Activated CD4-positive, alpha-beta memory T cell treated with anti-CD3 and anti-CD28 coated beads, Interleukin-2, amount 10 ng/mL, durations not matched to agents 7 days and 5 days (primary cell): ENCODE results near the gene TNPO3. TPM values are rescaled to one million over a fixed set of nuclear protein-coding genes. Genes with fewer than 3 reads are reported as not detected.

Experiments
- CTCF ChIA-PET: fragments of 350-600 bp; sonication (Branson Sonifier 250); formaldehyde crosslinking; loops from one replicate; lab custom pipeline; 2021; ENCODE audit warnings: antibody characterized with exemption, inconsistent platforms; lab: Charles Lee
- POLR2A ChIA-PET: fragments of 350-600 bp; sonication (Branson Sonifier 250); formaldehyde crosslinking; loops from one replicate; lab custom pipeline; 2021; ENCODE audit warnings: antibody characterized with exemption; lab: Charles Lee
- DNase-seq: peaks from one replicate; pipeline ENCODE4 v3.0.0-alpha.2; 2020
- H3K27ac Mint-ChIP-seq: one replicate; pipeline ENCODE4 v1.8.0; 2021; ENCODE audit warnings: mild to moderate bottlenecking, mixed read lengths
- H3K27me3 Mint-ChIP-seq: one replicate; pipeline ENCODE4 v1.8.0; 2021; ENCODE audit warnings: mixed read lengths
- H3K36me3 Mint-ChIP-seq: one replicate; pipeline ENCODE4 v1.8.0; 2021; ENCODE audit warnings: low read depth, mixed read lengths
- H3K4me1 Mint-ChIP-seq: one replicate; pipeline ENCODE4 v1.8.0; 2021; ENCODE audit warnings: mixed read lengths
- H3K4me3 Mint-ChIP-seq: one replicate; pipeline ENCODE4 v1.8.0; 2021; ENCODE audit warnings: mild to moderate bottlenecking, mixed read lengths
- H3K9me3 Mint-ChIP-seq: one replicate; pipeline ENCODE4 v1.8.0; 2021; ENCODE audit warnings: mixed read lengths
- total RNA-seq, 2 experiments: library from RNA; stranded (reverse); gene quantifications; one replicate each; pipeline ENCODE4 v1.2.3, GENCODE V29; 2021

Gene TNPO3
- total RNA-seq, 2 experiments from 2014 or later: 42.7 to 44.4 TPM

- peaks cover 22% of the 10 kb centered on the region for H3K4me1 Mint-ChIP-seq
Observed at GRCh38 chr7:129089521-129090212, 34.8 kb upstream of the TNPO3 start.

GRCh38 chr7:129084801-129085551, 30.1 kb upstream of the TNPO3 start:
- H3K4me3 Mint-ChIP-seq: no peak overlapping the region

More at GRCh38 chr7:129089521-129090212, 34.8 kb upstream of the TNPO3 start:
- H3K27me3 Mint-ChIP-seq: peaks cover 10% of the 10 kb centered on the region
- H3K27ac Mint-ChIP-seq: no peak overlapping the region
- ChIA-PET POLR2A (interaction anchor here (0.9 to 1.5 kb wide), 3 partner anchors 35 to 82 kb away, joined by 3 to 8 read pairs (median 3); partner anchors contain the start of gene TNPO3), CTCF (interaction anchor here (0.6 to 3.9 kb wide), 6 partner anchors 10 to 144 kb away, joined by 3 to 22 read pairs (median 4); partner anchors contain the start of gene TNPO3)
- H3K4me3 Mint-ChIP-seq: no peak overlapping the region
- no peaks in the 10 kb centered on the region for H3K36me3 Mint-ChIP-seq
- peak; percentile 48 for DNase-seq
- H3K9me3 Mint-ChIP-seq: no peaks in the 10 kb centered on the region

GRCh38 chr7:129083525-129083924, 28.6 kb upstream of the TNPO3 start:
- POLR2A ChIA-PET: interaction anchor here (0.5 to 2.0 kb wide), 2 partner anchors 24 to 29 kb away, joined by 3 to 6 read pairs; partner anchors contain the start of gene TNPO3
- Mint-ChIP-seq H3K36me3 (no peaks in the 10 kb centered on the region), H3K4me1 (no peaks in the 10 kb centered on the region), H3K4me3 (no peak overlapping the region), H3K27ac (no peak overlapping the region), H3K9me3 (no peaks in the 10 kb centered on the region), H3K27me3 (peaks cover 12% of the 10 kb centered on the region)
- CTCF ChIA-PET: interaction anchor here (1.6 kb wide), 1 partner anchor 8 kb away, joined by 6 read pairs; no protein-coding TSS in a partner anchor
- DNase-seq: no peak

More at GRCh38 chr7:129084801-129085551, 30.1 kb upstream of the TNPO3 start:
- Mint-ChIP-seq H3K4me1 (peaks cover 10% of the 10 kb centered on the region), H3K27me3 (peaks cover 9% of the 10 kb centered on the region), H3K27ac (no peak overlapping the region), H3K36me3 (no peaks in the 10 kb centered on the region), H3K9me3 (no peaks in the 10 kb centered on the region)
- ChIA-PET POLR2A (interaction anchor here (2.0 kb wide), 1 partner anchor 30 kb away, joined by 6 read pairs; the partner anchor contains the start of gene TNPO3), CTCF (no interaction called here)
- DNase-seq: no peak

GRCh38 chr7:129078455-129078854, 23.5 kb upstream of the TNPO3 start:
- POLR2A ChIA-PET: no interaction called here
- H3K9me3 Mint-ChIP-seq: no peaks in the 10 kb centered on the region
- no peaks in the 10 kb centered on the region for H3K4me1 Mint-ChIP-seq
- no peaks in the 10 kb centered on the region for H3K36me3 Mint-ChIP-seq
- no peak overlapping the region for H3K27ac Mint-ChIP-seq
- H3K4me3 Mint-ChIP-seq: no peak overlapping the region
- CTCF ChIA-PET: interaction anchor here (3.7 kb wide), 1 partner anchor 12 kb away, joined by 18 read pairs; no protein-coding TSS in a partner anchor
- no peak for DNase-seq
- peaks cover 7% of the 10 kb centered on the region for H3K27me3 Mint-ChIP-seq

- peaks cover 7% of the 10 kb centered on the region for H3K27me3 Mint-ChIP-seq
- CTCF ChIA-PET: interaction anchor here (1.4 kb wide), 1 partner anchor 15 kb away, joined by 4 read pairs; no protein-coding TSS in a partner anchor
- no peaks in the 10 kb centered on the region for H3K36me3 Mint-ChIP-seq
- H3K4me3 Mint-ChIP-seq: no peak overlapping the region
- H3K27ac Mint-ChIP-seq: no peak overlapping the region
- POLR2A ChIA-PET: no interaction called here
- H3K9me3 Mint-ChIP-seq: no peaks in the 10 kb centered on the region
- H3K4me1 Mint-ChIP-seq: peaks cover 9% of the 10 kb centered on the region
- no peak for DNase-seq
Observed at GRCh38 chr7:129076886-129077285, 22.0 kb upstream of the TNPO3 start.

GRCh38 chr7:129074994-129075393, 20.1 kb upstream of the TNPO3 start:
- H3K27me3 Mint-ChIP-seq: peaks cover 5% of the 10 kb centered on the region
- POLR2A ChIA-PET: no interaction called here
- H3K36me3 Mint-ChIP-seq: no peaks in the 10 kb centered on the region
- CTCF ChIA-PET: no interaction called here
- H3K4me1 Mint-ChIP-seq: peaks cover 9% of the 10 kb centered on the region
- H3K4me3 Mint-ChIP-seq: no peak overlapping the region
- H3K9me3 Mint-ChIP-seq: no peaks in the 10 kb centered on the region
- H3K27ac Mint-ChIP-seq: no peak overlapping the region
- DNase-seq: no peak

- ChIA-PET POLR2A (interaction anchor here (3.3 kb wide), 1 partner anchor 19 kb away, joined by 18 read pairs; the partner anchor contains the start of gene TNPO3), CTCF (no interaction called here)
- peaks cover 5% of the 10 kb centered on the region for H3K27me3 Mint-ChIP-seq
- no peak for DNase-seq
- H3K9me3 Mint-ChIP-seq: no peaks in the 10 kb centered on the region
- H3K27ac Mint-ChIP-seq: no peak overlapping the region
- peaks cover 9% of the 10 kb centered on the region for H3K4me1 Mint-ChIP-seq
- H3K4me3 Mint-ChIP-seq: no peak overlapping the region
- no peaks in the 10 kb centered on the region for H3K36me3 Mint-ChIP-seq
Observed at GRCh38 chr7:129074361-129074871, 19.5 kb upstream of the TNPO3 start.

GRCh38 chr7:129073738-129074137, 18.8 kb upstream of the TNPO3 start:
- Mint-ChIP-seq H3K4me1 (peaks cover 13% of the 10 kb centered on the region), H3K4me3 (no peak overlapping the region), H3K27me3 (peaks cover 6% of the 10 kb centered on the region), H3K27ac (no peak overlapping the region), H3K36me3 (no peaks in the 10 kb centered on the region), H3K9me3 (no peaks in the 10 kb centered on the region)
- POLR2A ChIA-PET: interaction anchor here (0.9 to 3.3 kb wide), 2 partner anchors 9 to 19 kb away, joined by 3 to 18 read pairs; partner anchors contain the start of gene TNPO3
- no peak for DNase-seq
- CTCF ChIA-PET: interaction anchor here (1.5 kb wide), 1 partner anchor 90 kb away, joined by 3 read pairs; no protein-coding TSS in a partner anchor

GRCh38 chr7:129073204-129073603, 18.3 kb upstream of the TNPO3 start:
- H3K27ac Mint-ChIP-seq: no peak overlapping the region
- ChIA-PET CTCF (interaction anchor here (1.5 kb wide), 1 partner anchor 91 kb away, joined by 3 read pairs; no protein-coding TSS in a partner anchor), POLR2A (interaction anchor here (0.9 to 3.3 kb wide), 2 partner anchors 8 to 18 kb away, joined by 3 to 18 read pairs; partner anchors contain the start of gene TNPO3)
- H3K27me3 Mint-ChIP-seq: peaks cover 5% of the 10 kb centered on the region
- H3K4me1 Mint-ChIP-seq: peaks cover 13% of the 10 kb centered on the region
- DNase-seq: no peak
- H3K9me3 Mint-ChIP-seq: no peaks in the 10 kb centered on the region
- no peak overlapping the region for H3K4me3 Mint-ChIP-seq
- no peaks in the 10 kb centered on the region for H3K36me3 Mint-ChIP-seq

- CTCF ChIA-PET: interaction anchor here (1.5 kb wide), 1 partner anchor 91 kb away, joined by 3 read pairs; no protein-coding TSS in a partner anchor
- POLR2A ChIA-PET: interaction anchor here (1.0 to 3.3 kb wide), 2 partner anchors 12 to 17 kb away, joined by 3 to 18 read pairs; partner anchors contain the start of gene TNPO3
- Mint-ChIP-seq H3K9me3 (no peaks in the 10 kb centered on the region), H3K4me1 (peaks cover 13% of the 10 kb centered on the region), H3K27me3 (peaks cover 9% of the 10 kb centered on the region), H3K27ac (peak overlapping the region; percentile 33), H3K36me3 (no peaks in the 10 kb centered on the region), H3K4me3 (no peak overlapping the region)
- DNase-seq: no peak
Observed at GRCh38 chr7:129072479-129073011, 17.6 kb upstream of the TNPO3 start.

GRCh38 chr7:129069021-129069420, 14.1 kb upstream of the TNPO3 start:
- Mint-ChIP-seq H3K36me3 (no peaks in the 10 kb centered on the region), H3K9me3 (no peaks in the 10 kb centered on the region), H3K4me3 (no peak overlapping the region), H3K27ac (no peak overlapping the region), H3K27me3 (peaks cover 22% of the 10 kb centered on the region), H3K4me1 (peaks cover 13% of the 10 kb centered on the region)
- no peak for DNase-seq
- POLR2A ChIA-PET: interaction anchor here (8.0 kb wide), 1 partner anchor 14 kb away, joined by 49 read pairs; the partner anchor contains the start of gene TNPO3
- CTCF ChIA-PET: interaction anchor here (1.2 kb wide), 1 partner anchor 23 kb away, joined by 8 read pairs; no protein-coding TSS in a partner anchor
